Measurements from ENCODE around the gene UCHL1.

UCHL1 gene

DNA sequence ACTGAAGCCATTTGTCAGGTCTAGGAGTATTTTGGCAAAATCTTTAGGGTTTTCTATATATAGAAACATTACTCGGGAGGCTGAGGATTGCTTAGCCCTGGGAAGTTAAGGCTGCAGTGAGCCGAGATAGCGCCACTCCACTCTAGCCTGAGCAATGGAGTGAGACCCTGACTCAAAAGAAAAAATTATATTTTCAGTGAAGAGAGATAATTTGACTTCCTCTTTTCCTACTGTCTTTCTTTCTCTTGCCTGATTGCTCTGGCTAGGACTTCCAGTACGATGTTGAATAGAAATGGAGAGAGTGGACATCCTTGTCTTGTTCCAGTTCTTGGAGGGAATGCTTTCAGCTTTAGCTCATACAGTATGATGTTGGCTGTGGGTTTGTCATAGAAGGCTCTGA, 44.4 kb downstream of the UCHL1 start:
- Histone ChIP-seq H3K27me3 (ENCODE audit: insufficient read depth, poor library complexity, severe bottlenecking) (no peaks in the 10 kb centered on the region), H3K4me3 (replicated peaks; ENCODE audit: insufficient read depth, low read length) (no peak overlapping the region), H3K27ac (replicated peaks) (no peak overlapping the region)
- TF ChIP-seq, protein P1, sequence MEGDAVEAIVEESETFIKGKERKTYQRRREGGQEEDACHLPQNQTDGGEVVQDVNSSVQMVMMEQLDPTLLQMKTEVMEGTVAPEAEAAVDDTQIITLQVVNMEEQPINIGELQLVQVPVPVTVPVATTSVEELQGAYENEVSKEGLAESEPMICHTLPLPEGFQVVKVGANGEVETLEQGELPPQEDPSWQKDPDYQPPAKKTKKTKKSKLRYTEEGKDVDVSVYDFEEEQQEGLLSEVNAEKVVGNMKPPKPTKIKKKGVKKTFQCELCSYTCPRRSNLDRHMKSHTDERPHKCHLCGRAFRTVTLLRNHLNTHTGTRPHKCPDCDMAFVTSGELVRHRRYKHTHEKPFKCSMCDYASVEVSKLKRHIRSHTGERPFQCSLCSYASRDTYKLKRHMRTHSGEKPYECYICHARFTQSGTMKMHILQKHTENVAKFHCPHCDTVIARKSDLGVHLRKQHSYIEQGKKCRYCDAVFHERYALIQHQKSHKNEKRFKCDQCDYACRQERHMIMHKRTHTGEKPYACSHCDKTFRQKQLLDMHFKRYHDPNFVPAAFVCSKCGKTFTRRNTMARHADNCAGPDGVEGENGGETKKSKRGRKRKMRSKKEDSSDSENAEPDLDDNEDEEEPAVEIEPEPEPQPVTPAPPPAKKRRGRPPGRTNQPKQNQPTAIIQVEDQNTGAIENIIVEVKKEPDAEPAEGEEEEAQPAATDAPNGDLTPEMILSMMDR (IDR thresholded peaks at IDR 0.05; ENCODE audit: insufficient read depth, low read length), result no peak
- TF ChIP-seq POLR2AphosphoS5 (IDR thresholded peaks at IDR 0.05; ENCODE audit: low read depth) (no peak), SPI1 (IDR thresholded peaks at IDR 0.05; ENCODE audit: borderline replicate concordance, low read depth) (peak; percentile 81), GABPA (IDR thresholded peaks at IDR 0.05; ENCODE audit: low read depth) (no peak)
- TF ChIP-seq, protein P2, sequence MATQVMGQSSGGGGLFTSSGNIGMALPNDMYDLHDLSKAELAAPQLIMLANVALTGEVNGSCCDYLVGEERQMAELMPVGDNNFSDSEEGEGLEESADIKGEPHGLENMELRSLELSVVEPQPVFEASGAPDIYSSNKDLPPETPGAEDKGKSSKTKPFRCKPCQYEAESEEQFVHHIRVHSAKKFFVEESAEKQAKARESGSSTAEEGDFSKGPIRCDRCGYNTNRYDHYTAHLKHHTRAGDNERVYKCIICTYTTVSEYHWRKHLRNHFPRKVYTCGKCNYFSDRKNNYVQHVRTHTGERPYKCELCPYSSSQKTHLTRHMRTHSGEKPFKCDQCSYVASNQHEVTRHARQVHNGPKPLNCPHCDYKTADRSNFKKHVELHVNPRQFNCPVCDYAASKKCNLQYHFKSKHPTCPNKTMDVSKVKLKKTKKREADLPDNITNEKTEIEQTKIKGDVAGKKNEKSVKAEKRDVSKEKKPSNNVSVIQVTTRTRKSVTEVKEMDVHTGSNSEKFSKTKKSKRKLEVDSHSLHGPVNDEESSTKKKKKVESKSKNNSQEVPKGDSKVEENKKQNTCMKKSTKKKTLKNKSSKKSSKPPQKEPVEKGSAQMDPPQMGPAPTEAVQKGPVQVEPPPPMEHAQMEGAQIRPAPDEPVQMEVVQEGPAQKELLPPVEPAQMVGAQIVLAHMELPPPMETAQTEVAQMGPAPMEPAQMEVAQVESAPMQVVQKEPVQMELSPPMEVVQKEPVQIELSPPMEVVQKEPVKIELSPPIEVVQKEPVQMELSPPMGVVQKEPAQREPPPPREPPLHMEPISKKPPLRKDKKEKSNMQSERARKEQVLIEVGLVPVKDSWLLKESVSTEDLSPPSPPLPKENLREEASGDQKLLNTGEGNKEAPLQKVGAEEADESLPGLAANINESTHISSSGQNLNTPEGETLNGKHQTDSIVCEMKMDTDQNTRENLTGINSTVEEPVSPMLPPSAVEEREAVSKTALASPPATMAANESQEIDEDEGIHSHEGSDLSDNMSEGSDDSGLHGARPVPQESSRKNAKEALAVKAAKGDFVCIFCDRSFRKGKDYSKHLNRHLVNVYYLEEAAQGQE (IDR thresholded peaks at IDR 0.05; ENCODE audit: insufficient replicate concordance, low read depth), result no peak
- no peak for DNase-seq (ENCODE audit: low read depth in 1 of 2, low spot score in 1 of 2)

DNA sequence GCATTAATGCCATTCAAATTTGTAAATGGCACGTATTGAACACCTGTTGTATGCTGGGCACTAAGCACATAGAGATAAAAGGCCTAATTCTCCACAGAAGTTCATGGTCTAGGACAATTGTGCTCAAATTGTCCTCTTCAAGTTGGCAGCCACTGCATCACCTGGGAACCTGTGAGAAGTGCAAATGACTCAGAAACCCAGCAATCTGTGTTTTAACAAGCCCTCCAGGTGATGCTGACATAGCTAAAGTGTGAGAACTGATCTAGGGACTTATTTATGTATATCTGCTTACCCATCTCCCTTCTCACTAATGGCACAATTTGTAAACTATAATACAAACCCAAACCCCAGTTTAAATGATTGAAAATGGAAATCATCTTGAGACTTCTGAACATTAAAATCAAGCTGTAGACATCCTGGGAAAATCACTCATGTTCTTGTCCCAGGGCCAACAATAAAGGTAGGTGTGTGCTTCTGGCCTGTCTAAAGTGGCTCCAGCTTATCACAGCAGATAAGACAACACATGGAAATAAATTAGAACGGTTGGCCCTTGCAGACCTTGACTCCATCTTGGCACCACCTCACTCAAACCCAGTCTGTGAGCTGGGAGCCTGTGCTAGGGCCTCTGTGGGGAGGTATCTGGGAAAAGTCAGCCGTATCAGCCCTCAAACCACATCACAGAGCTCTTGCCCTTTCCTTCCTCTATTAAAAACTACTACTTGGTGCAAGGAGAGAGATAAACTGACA, 46.8 kb downstream of the UCHL1 start:
- Histone ChIP-seq H3K4me3 (replicated peaks; ENCODE audit: insufficient read depth, low read length) (no peak overlapping the region), H3K27ac (replicated peaks) (no peak overlapping the region), H3K27me3 (ENCODE audit: insufficient read depth, poor library complexity, severe bottlenecking) (no peaks in the 10 kb centered on the region)
- TF ChIP-seq SPI1 (IDR thresholded peaks at IDR 0.05; ENCODE audit: borderline replicate concordance, low read depth) (no peak), GABPA (IDR thresholded peaks at IDR 0.05; ENCODE audit: low read depth) (no peak), POLR2AphosphoS5 (IDR thresholded peaks at IDR 0.05; ENCODE audit: low read depth) (no peak)
- TF ChIP-seq, protein P2 (IDR thresholded peaks at IDR 0.05; ENCODE audit: insufficient replicate concordance, low read depth), result no peak
- TF ChIP-seq, protein P1 (IDR thresholded peaks at IDR 0.05; ENCODE audit: insufficient read depth, low read length), result no peak
- no peak for DNase-seq (ENCODE audit: low read depth in 1 of 2, low spot score in 1 of 2)

DNA sequence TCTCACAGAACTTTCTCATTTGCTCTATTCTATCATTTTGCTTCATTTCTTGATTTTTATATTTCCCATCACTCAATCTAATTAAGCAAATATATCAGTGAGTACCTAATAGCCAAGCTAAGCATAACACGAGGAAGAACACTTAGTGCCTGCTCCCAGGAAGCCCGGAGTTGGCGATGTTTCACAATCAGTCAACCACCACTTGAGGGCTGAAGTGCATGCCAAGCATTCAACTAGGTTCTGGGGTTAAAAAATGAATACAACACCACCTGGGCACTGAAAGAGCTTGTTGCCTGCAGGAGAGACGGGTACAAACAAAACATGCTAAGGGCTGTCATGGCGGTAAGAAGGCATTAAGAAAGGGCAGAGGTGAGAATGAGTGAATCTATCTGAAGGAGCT, 47.5 kb downstream of the UCHL1 start:
- Histone ChIP-seq H3K4me3 (replicated peaks; ENCODE audit: insufficient read depth, low read length) (no peak overlapping the region), H3K27ac (replicated peaks) (no peak overlapping the region), H3K27me3 (ENCODE audit: insufficient read depth, poor library complexity, severe bottlenecking) (no peaks in the 10 kb centered on the region)
- DNase-seq (ENCODE audit: low read depth in 1 of 2, low spot score in 1 of 2), result no peak
- no peak for TF ChIP-seq GABPA (IDR thresholded peaks at IDR 0.05; ENCODE audit: low read depth)
- TF ChIP-seq SPI1 (IDR thresholded peaks at IDR 0.05; ENCODE audit: borderline replicate concordance, low read depth), result no peak
- TF ChIP-seq, protein P2 (IDR thresholded peaks at IDR 0.05; ENCODE audit: insufficient replicate concordance, low read depth), result no peak
- TF ChIP-seq POLR2AphosphoS5 (IDR thresholded peaks at IDR 0.05; ENCODE audit: low read depth), result no peak
- TF ChIP-seq, protein P1 (IDR thresholded peaks at IDR 0.05; ENCODE audit: insufficient read depth, low read length), result no peak

All from HL-60 (cell line).